ENCODE results near the gene CFAP97D1. TPM values are rescaled to one million over a fixed set of nuclear protein-coding genes. Genes with fewer than 3 reads are reported as not detected.

The CFAP97D1 gene
- 0.01 TPM for polyA plus RNA-seq (2013, experiment 1 of 2)
- polyA plus RNA-seq (2013, experiment 2 of 2), result 0.01 TPM

- no peaks in the 10 kb centered on the region for H3K9me3 ChIP-seq (replicated peaks in 1 of 2; ENCODE audit: control insufficient read depth in 2 of 2, insufficient read depth in 1 of 2, low read depth in 1 of 2, low read length in 2 of 2)
- H2BK12ac ChIP-seq (ENCODE audit: low read length), result no peak within 1 kb of the TSS
- H3K36me3 ChIP-seq (replicated peaks in 1 of 2; ENCODE audit: control insufficient read depth in 2 of 2, insufficient read depth in 2 of 2, low read length in 2 of 2), result peaks cover 3% of the 10 kb centered on the region in 2 donors
- no peak within 1 kb of the TSS for H3K18ac ChIP-seq (ENCODE audit: low read length)
- no peak within 1 kb of the TSS for H2AK5ac ChIP-seq (ENCODE audit: low read depth, low read length)
- no peak within 1 kb of the TSS for H4K8ac ChIP-seq (ENCODE audit: low read depth, low read length)
- no CpG with 5 or more reads among the region's 7 CpGs for WGBS, 2 donors (ENCODE audit: extremely low coverage in 2 of 2, insufficient read length in 2 of 2, insufficient replicate concordance in 1 of 2)
- H3K4me1 ChIP-seq (ENCODE audit: control insufficient read depth in 2 of 2, insufficient read depth in 1 of 2, low read depth in 1 of 2, low read length in 2 of 2), result peaks cover 4% of the 10 kb centered on the region in 2 donors
- H3K27ac ChIP-seq (replicated peaks; ENCODE audit: low read length), result no peak within 1 kb of the TSS
- DNase-seq (ENCODE audit: low spot score), result no peak
- H3K4ac ChIP-seq (ENCODE audit: low read length), result no peak within 1 kb of the TSS
- peak within 1 kb of the TSS; percentile 66 for H3K4me2 ChIP-seq (ENCODE audit: insufficient read depth, low read length, poor library complexity, severe bottlenecking)
- H2BK5ac ChIP-seq (ENCODE audit: low read length), result no peak within 1 kb of the TSS
- no peak within 1 kb of the TSS for H3K14ac ChIP-seq (ENCODE audit: low read length)
- H3K27me3 ChIP-seq (ENCODE audit: control insufficient read depth in 3 of 3, insufficient read depth in 3 of 3, low read depth in 1 of 3, low read length in 3 of 3), result peaks cover 0 to 45% (median 14%) of the 10 kb centered on the region in 3 experiments
- peaks cover 5% of the 10 kb centered on the region for H3K79me1 ChIP-seq (ENCODE audit: low read depth, low read length)
- no peak within 1 kb of the TSS for H2BK120ac ChIP-seq (ENCODE audit: low read depth, low read length)
- no peak within 1 kb of the TSS for H2BK15ac ChIP-seq (ENCODE audit: low read length)
- peak within 1 kb of the TSS; percentile 88 to 95 for H3K4me3 ChIP-seq (ENCODE audit: low read length in 2 of 2)
- H3K23ac ChIP-seq (ENCODE audit: low read depth, low read length, poor library complexity), result peak within 1 kb of the TSS; percentile 31
- peak within 1 kb of the TSS; percentile 26 for H3K9ac ChIP-seq (ENCODE audit: low read depth, low read length, poor library complexity)
- no peak within 1 kb of the TSS for H4K91ac ChIP-seq (ENCODE audit: low read depth, low read length, poor library complexity)
- H2AFZ ChIP-seq (ENCODE audit: low read length), result peak within 1 kb of the TSS; percentile 98
Measured at GRCh38 chr17:43780135-43780534, at the start of gene CFAP97D1. Gene CFAP97D1 (plus strand): TSS chr17:43780435. CDS start chr17:43780463, 28 bp downstream.

GRCh38 chr17:43732958-43733357, 47.3 kb upstream of the CFAP97D1 start:
- WGBS, 2 donors (ENCODE audit: extremely low coverage in 2 of 2, insufficient read length in 2 of 2, insufficient replicate concordance in 1 of 2), result no CpG with 5 or more reads among the region's 2 CpGs
- H3K27ac ChIP-seq (replicated peaks; ENCODE audit: low read length), result no peak overlapping the region
- DNase-seq (ENCODE audit: low spot score), result no peak

GRCh38 chr17:43733956-43734355, 46.3 kb upstream of the CFAP97D1 start:
- H3K4ac ChIP-seq (ENCODE audit: low read length), result no peak overlapping the region
- H3K79me1 ChIP-seq (ENCODE audit: low read depth, low read length), result no peaks in the 10 kb centered on the region
- WGBS, 2 donors (ENCODE audit: extremely low coverage in 2 of 2, insufficient read length in 2 of 2, insufficient replicate concordance in 1 of 2), result no CpG with 5 or more reads among the region's 1 CpG
- DNase-seq (ENCODE audit: low spot score), result no peak
- no peak overlapping the region for H3K9ac ChIP-seq (ENCODE audit: low read depth, low read length, poor library complexity)
- no peak overlapping the region for H3K27ac ChIP-seq (replicated peaks; ENCODE audit: low read length)
- H3K9me3 ChIP-seq (replicated peaks in 1 of 2; ENCODE audit: control insufficient read depth in 2 of 2, insufficient read depth in 1 of 2, low read depth in 1 of 2, low read length in 2 of 2), result peaks cover 0 to 2% of the 10 kb centered on the region in 2 donors
- H3K4me1 ChIP-seq (ENCODE audit: control insufficient read depth in 2 of 2, insufficient read depth in 1 of 2, low read depth in 1 of 2, low read length in 2 of 2), result peaks cover 0 to 1% of the 10 kb centered on the region in 2 donors
- no peak overlapping the region for H3K18ac ChIP-seq (ENCODE audit: low read length)
- no peak overlapping the region for H2BK120ac ChIP-seq (ENCODE audit: low read depth, low read length)
- H2BK5ac ChIP-seq (ENCODE audit: low read length), result no peak overlapping the region
- H3K36me3 ChIP-seq (replicated peaks in 1 of 2; ENCODE audit: control insufficient read depth in 2 of 2, insufficient read depth in 2 of 2, low read length in 2 of 2), result no peaks in the 10 kb centered on the region
- no peak overlapping the region for H2BK12ac ChIP-seq (ENCODE audit: low read length)
- H2BK15ac ChIP-seq (ENCODE audit: low read length), result no peak overlapping the region
- peaks cover 0 to 10% (median 0%) of the 10 kb centered on the region in 3 experiments for H3K27me3 ChIP-seq (ENCODE audit: control insufficient read depth in 3 of 3, insufficient read depth in 3 of 3, low read depth in 1 of 3, low read length in 3 of 3)
- H3K23ac ChIP-seq (ENCODE audit: low read depth, low read length, poor library complexity), result no peak overlapping the region
- no peak overlapping the region for H2AFZ ChIP-seq (ENCODE audit: low read length)
- H3K4me3 ChIP-seq (ENCODE audit: low read length in 2 of 2), result no peak overlapping the region
- H2AK5ac ChIP-seq (ENCODE audit: low read depth, low read length), result no peak overlapping the region
- H3K14ac ChIP-seq (ENCODE audit: low read length), result no peak overlapping the region
- H4K8ac ChIP-seq (ENCODE audit: low read depth, low read length), result no peak overlapping the region
- no peak overlapping the region for H4K91ac ChIP-seq (ENCODE audit: low read depth, low read length, poor library complexity)
- no peak overlapping the region for H3K4me2 ChIP-seq (ENCODE audit: insufficient read depth, low read length, poor library complexity, severe bottlenecking)

More at GRCh38 chr17:43732958-43733357, 47.3 kb upstream of the CFAP97D1 start:
- Histone ChIP-seq H2BK5ac (ENCODE audit: low read length) (no peak overlapping the region), H3K4me2 (ENCODE audit: insufficient read depth, low read length, poor library complexity, severe bottlenecking) (no peak overlapping the region), H3K9me3 (replicated peaks in 1 of 2; ENCODE audit: control insufficient read depth in 2 of 2, insufficient read depth in 1 of 2, low read depth in 1 of 2, low read length in 2 of 2) (peaks cover 0 to 2% of the 10 kb centered on the region in 2 donors), H3K9ac (ENCODE audit: low read depth, low read length, poor library complexity) (no peak overlapping the region), H3K14ac (ENCODE audit: low read length) (no peak overlapping the region), H3K27me3 (ENCODE audit: control insufficient read depth in 3 of 3, insufficient read depth in 3 of 3, low read depth in 1 of 3, low read length in 3 of 3) (peaks cover 0 to 8% (median 0%) of the 10 kb centered on the region in 3 experiments), H3K36me3 (replicated peaks in 1 of 2; ENCODE audit: control insufficient read depth in 2 of 2, insufficient read depth in 2 of 2, low read length in 2 of 2) (no peaks in the 10 kb centered on the region), H2BK12ac (ENCODE audit: low read length) (no peak overlapping the region), H3K79me1 (ENCODE audit: low read depth, low read length) (no peaks in the 10 kb centered on the region), H3K4me1 (ENCODE audit: control insufficient read depth in 2 of 2, insufficient read depth in 1 of 2, low read depth in 1 of 2, low read length in 2 of 2) (peaks cover 0 to 1% of the 10 kb centered on the region in 2 donors), H2AK5ac (ENCODE audit: low read depth, low read length) (no peak overlapping the region), H4K8ac (ENCODE audit: low read depth, low read length) (no peak overlapping the region), H3K4ac (ENCODE audit: low read length) (no peak overlapping the region), H3K23ac (ENCODE audit: low read depth, low read length, poor library complexity) (no peak overlapping the region), H3K4me3 (ENCODE audit: low read length in 2 of 2) (no peak overlapping the region), H2AFZ (ENCODE audit: low read length) (no peak overlapping the region), H3K18ac (ENCODE audit: low read length) (no peak overlapping the region), H2BK120ac (ENCODE audit: low read depth, low read length) (no peak overlapping the region), H2BK15ac (ENCODE audit: low read length) (no peak overlapping the region), H4K91ac (ENCODE audit: low read depth, low read length, poor library complexity) (no peak overlapping the region)

GRCh38 chr17:43734376-43734775, 45.9 kb upstream of the CFAP97D1 start:
- no peak for DNase-seq (ENCODE audit: low spot score)

More at GRCh38 chr17:43734376-43734775, 45.9 kb upstream of the CFAP97D1 start:
- no peak overlapping the region for H2BK120ac ChIP-seq (ENCODE audit: low read depth, low read length)
- no peak overlapping the region for H3K4me2 ChIP-seq (ENCODE audit: insufficient read depth, low read length, poor library complexity, severe bottlenecking)
- H3K4me3 ChIP-seq (ENCODE audit: low read length in 2 of 2), result no peak overlapping the region
- no peaks in the 10 kb centered on the region for H3K79me1 ChIP-seq (ENCODE audit: low read depth, low read length)
- peaks cover 0 to 1% of the 10 kb centered on the region in 2 donors for H3K4me1 ChIP-seq (ENCODE audit: control insufficient read depth in 2 of 2, insufficient read depth in 1 of 2, low read depth in 1 of 2, low read length in 2 of 2)
- H2BK5ac ChIP-seq (ENCODE audit: low read length), result no peak overlapping the region
- H2AFZ ChIP-seq (ENCODE audit: low read length), result no peak overlapping the region
- no peak overlapping the region for H2AK5ac ChIP-seq (ENCODE audit: low read depth, low read length)
- H3K27ac ChIP-seq (replicated peaks; ENCODE audit: low read length), result no peak overlapping the region
- no peak overlapping the region for H3K4ac ChIP-seq (ENCODE audit: low read length)
- no CpG with 5 or more reads among the region's 5 CpGs for WGBS, 2 donors (ENCODE audit: extremely low coverage in 2 of 2, insufficient read length in 2 of 2, insufficient replicate concordance in 1 of 2)
- no peak overlapping the region for H2BK15ac ChIP-seq (ENCODE audit: low read length)
- no peaks in the 10 kb centered on the region for H3K36me3 ChIP-seq (replicated peaks in 1 of 2; ENCODE audit: control insufficient read depth in 2 of 2, insufficient read depth in 2 of 2, low read length in 2 of 2)
- H3K14ac ChIP-seq (ENCODE audit: low read length), result no peak overlapping the region
- H3K27me3 ChIP-seq (ENCODE audit: control insufficient read depth in 3 of 3, insufficient read depth in 3 of 3, low read depth in 1 of 3, low read length in 3 of 3), result peaks cover 0 to 10% (median 0%) of the 10 kb centered on the region in 3 experiments
- no peak overlapping the region for H3K23ac ChIP-seq (ENCODE audit: low read depth, low read length, poor library complexity)
- no peak overlapping the region for H3K9ac ChIP-seq (ENCODE audit: low read depth, low read length, poor library complexity)
- H2BK12ac ChIP-seq (ENCODE audit: low read length), result no peak overlapping the region
- H4K91ac ChIP-seq (ENCODE audit: low read depth, low read length, poor library complexity), result no peak overlapping the region
- no peak overlapping the region for H3K18ac ChIP-seq (ENCODE audit: low read length)
- peaks cover 0 to 2% of the 10 kb centered on the region in 2 donors for H3K9me3 ChIP-seq (replicated peaks in 1 of 2; ENCODE audit: control insufficient read depth in 2 of 2, insufficient read depth in 1 of 2, low read depth in 1 of 2, low read length in 2 of 2)
- no peak overlapping the region for H4K8ac ChIP-seq (ENCODE audit: low read depth, low read length)
